AG04450 (cell line): Measurements from ENCODE around the gene PPP1R12C. TPM values are rescaled to one million over a fixed set of nuclear protein-coding genes. Genes with fewer than 3 reads are reported as not detected.
A peak's percentile ranks its signal among the peaks of the same experiment; 100 is the strongest.

Experiments used
- CTCF ChIA-PET: fragments of 300-600, 350-600 bp; formaldehyde crosslinking; extraction: SDS; loops from one replicate; lab custom pipeline; 2022; ENCODE audit warnings: antibody characterized with exemption, inconsistent platforms; lab: Charles Lee
- POLR2A ChIA-PET: fragments of 350-600 bp; formaldehyde crosslinking; extraction: SDS; loops from one replicate; lab custom pipeline; 2021; ENCODE audit warnings: antibody characterized with exemption, inconsistent platforms; lab: Yijun Ruan, JAX
- DNase-seq: peaks from one replicate; pipeline ENCODE4 v3.0.0-alpha.2; 2011; ENCODE audit warnings: low read depth, low spot score
- H3K27ac ChIP-seq: one replicate; pipeline ENCODE4 v1.5.1; 2012; ENCODE audit warnings: low read depth, low read length, control low read depth
- H3K27me3 ChIP-seq: one replicate; pipeline ENCODE4 v1.6.0; 2012; ENCODE audit warnings: low read length; ENCODE audit not compliant: control insufficient read depth, insufficient read depth
- H3K4me3 ChIP-seq: 2 replicates; pipeline ENCODE4 v1.5.1; 2011; ENCODE audit warnings: mild to moderate bottlenecking, low read depth, low read length, control low read depth
- H3K9me3 ChIP-seq: 2 replicates; pipeline ENCODE4 v1.5.1; 2012; ENCODE audit warnings: low read length; ENCODE audit not compliant: control insufficient read depth, insufficient read depth
- CTCF ChIP-seq: IDR thresholded peaks from 2 replicates; pipeline ENCODE4 v1.5.1; 2011; ENCODE audit warnings: low read depth, low read length, control low read depth, inconsistent platforms
- polyA plus RNA-seq: library from polyadenylated mRNA; depleted of rRNA; stranded (reverse); fragments of >200 nt; gene quantifications from 2 replicates; pipeline ENCODE4 v1.2.3, GENCODE V29; 2011

PPP1R12C gene
- polyA plus RNA-seq, 1 experiment, result 24.2 TPM

- CTCF ChIA-PET, result interaction anchor here (0.8 to 2.4 kb wide), 7 partner anchors 9 to 464 kb away, joined by 3 to 44 read pairs (median 3); partner anchors contain the start of gene ZNF784
- POLR2A ChIA-PET, result no interaction called here
- Histone ChIP-seq H3K9me3 (peaks cover 16% of the 10 kb centered on the region; the same call in 1 of the 2 replicates), H3K27ac (no peak overlapping the region), H3K4me3 (no peak overlapping the region), H3K27me3 (peaks cover 33% of the 10 kb centered on the region)
- no peak for DNase-seq
- TF ChIP-seq CTCF, result no peak
Measured at GRCh38 chr19:55160986-55161365, 43.5 kb upstream of the PPP1R12C start.

GRCh38 chr19:55160128-55160985 lies 42.9 kb upstream of the PPP1R12C start:
- Histone ChIP-seq H3K9me3 (peaks cover 17% of the 10 kb centered on the region; the same call in 1 of the 2 replicates), H3K27ac (no peak overlapping the region), H3K27me3 (peaks cover 34% of the 10 kb centered on the region), H3K4me3 (no peak overlapping the region)
- no peak for DNase-seq
- ChIA-PET POLR2A (interaction anchor here (0.7 kb wide), 1 partner anchor 13 kb away, joined by 3 read pairs; no protein-coding TSS in a partner anchor), CTCF (interaction anchor here (0.8 to 2.4 kb wide), 12 partner anchors 9 to 464 kb away, joined by 3 to 44 read pairs (median 4); partner anchors contain the start of gene ZNF784)
- peak; percentile 85 for TF ChIP-seq CTCF

- Histone ChIP-seq H3K27me3 (peaks cover 36% of the 10 kb centered on the region), H3K9me3 (peaks cover 17% of the 10 kb centered on the region; the same call in 1 of the 2 replicates), H3K4me3 (no peak overlapping the region), H3K27ac (no peak overlapping the region)
- POLR2A ChIA-PET, result interaction anchor here (0.7 kb wide), 1 partner anchor 100 kb away, joined by 3 read pairs; the partner anchor contains the start of gene PPP6R1
- CTCF ChIA-PET, result interaction anchor here (0.6 to 2.4 kb wide), 9 partner anchors 8 to 1159 kb away, joined by 3 to 44 read pairs (median 5); no protein-coding TSS in a partner anchor
- DNase-seq, result no peak
- TF ChIP-seq CTCF, result no peak
Measured at GRCh38 chr19:55158848-55159749, 41.7 kb upstream of the PPP1R12C start.

GRCh38 chr19:55158423-55158822 lies 41.0 kb upstream of the PPP1R12C start:
- no peak overlapping the region for H3K27ac ChIP-seq
- H3K27me3 ChIP-seq, result peaks cover 36% of the 10 kb centered on the region
- no peak overlapping the region for H3K4me3 ChIP-seq
- CTCF ChIA-PET, result no interaction called here
- POLR2A ChIA-PET, result interaction anchor here (0.8 kb wide), 1 partner anchor 210 kb away, joined by 3 read pairs; no protein-coding TSS in a partner anchor
- DNase-seq, result no peak
- no peak for TF ChIP-seq CTCF
- H3K9me3 ChIP-seq, result peaks cover 17% of the 10 kb centered on the region; the same call in 1 of the 2 replicates
